ENCODE results near the gene ZFHX3.

The ZFHX3 gene

DNA sequence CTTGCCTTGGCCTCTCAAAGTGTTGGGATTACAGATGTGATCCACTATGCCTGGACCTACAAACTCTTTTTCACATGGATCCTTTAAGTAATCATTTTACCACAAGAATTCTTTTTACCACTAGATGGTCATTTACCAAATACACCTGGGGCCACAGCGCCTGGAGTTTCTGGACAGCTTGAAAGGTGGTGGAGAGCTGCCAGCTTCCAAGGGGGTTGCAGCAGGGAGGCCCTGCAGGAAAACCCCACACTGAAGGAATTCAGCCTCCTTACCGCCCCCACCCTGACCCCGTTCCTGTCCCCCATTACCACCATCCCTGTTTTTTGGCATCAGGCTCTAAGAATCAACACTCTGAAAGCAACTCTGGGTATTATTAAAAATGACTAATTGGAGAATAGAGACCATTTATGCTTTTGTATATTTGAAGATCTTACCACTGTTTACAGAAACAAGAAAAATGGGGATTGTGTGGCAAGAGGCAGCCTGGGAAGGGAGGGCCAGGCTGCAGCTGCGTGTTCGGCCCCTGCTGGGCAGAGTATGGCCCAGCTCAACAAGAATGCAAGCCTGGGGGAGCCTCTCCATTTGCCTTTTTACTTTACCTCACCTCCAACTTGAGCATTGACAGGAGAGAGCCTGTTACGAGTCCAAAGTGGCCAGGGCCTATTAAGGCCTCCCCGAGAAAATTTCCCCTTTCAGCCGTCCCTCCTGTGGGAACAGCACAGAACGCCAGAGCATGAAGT lies 209.9 kb downstream of the ZFHX3 start:
- in situ Hi-C loops (cut with MboI; ENCODE audit: low sequenced_read_pairs), result loop anchor here (25.0 kb wide), 1 partner anchor 349 kb away; no protein-coding TSS in a partner anchor

DNA sequence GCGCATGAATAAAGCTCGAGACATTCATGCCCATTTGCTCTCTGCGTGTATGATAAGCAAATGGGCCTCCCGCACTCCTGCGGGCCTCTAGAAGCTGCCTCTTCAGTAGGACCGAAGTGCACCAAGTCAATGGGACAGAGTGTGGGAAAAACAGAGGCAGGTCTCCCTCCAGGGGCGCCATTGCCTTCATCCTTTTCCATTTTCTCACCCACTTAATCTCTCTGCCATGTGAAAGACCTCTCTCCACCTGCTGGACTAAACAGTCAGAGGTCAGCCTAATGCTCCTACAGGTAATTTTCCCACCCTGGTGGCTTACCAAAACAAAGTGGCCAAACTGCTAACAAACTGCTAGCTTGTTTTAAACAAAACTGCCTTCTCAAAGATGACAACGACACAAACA lies 210.9 kb downstream of the ZFHX3 start:
- in situ Hi-C loops (cut with MboI; ENCODE audit: low sequenced_read_pairs), result loop anchor here (25.0 kb wide), 1 partner anchor 350 kb away; no protein-coding TSS in a partner anchor

DNA sequence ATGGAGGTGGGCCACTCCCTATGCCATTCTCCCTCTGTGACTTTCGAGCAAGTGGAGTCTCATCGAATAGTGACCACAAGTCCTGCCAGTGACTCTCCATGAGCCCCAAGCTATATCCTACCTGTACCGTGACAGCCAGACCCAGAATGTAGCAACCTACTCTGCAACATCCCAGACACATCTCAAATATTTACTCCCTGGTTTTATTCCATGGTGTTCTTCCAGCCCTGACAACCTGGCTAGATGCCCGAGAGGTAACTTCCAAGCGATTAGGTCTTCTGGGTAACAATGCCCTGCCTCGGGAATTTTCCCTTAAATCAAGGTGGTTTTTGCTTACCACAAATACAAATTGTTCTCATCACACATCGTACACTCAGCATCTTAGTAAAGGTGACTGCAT lies 211.7 kb downstream of the ZFHX3 start:
- in situ Hi-C loops (cut with MboI; ENCODE audit: low sequenced_read_pairs), result loop anchor here (25.0 kb wide), 1 partner anchor 351 kb away; no protein-coding TSS in a partner anchor

DNA sequence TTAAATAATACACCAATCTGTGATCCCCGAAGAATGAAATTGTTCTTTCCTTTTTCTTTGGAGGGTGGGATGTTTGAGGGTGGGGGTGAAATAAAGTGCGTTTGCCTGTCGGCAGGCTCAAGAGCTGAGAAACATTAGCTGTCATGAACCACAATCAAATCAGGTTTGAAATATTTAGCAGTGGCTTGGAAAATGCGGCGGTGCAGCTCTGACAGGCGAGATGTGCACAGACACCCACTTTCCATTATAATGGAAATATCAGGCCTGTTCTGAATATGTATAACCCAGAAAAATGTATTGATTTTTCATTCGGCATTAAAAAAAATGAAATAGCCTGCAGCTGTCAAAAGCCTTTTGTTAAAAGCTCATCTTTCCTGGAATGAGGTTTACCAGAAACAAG lies 212.8 kb downstream of the ZFHX3 start:
- in situ Hi-C loops (cut with MboI; ENCODE audit: low sequenced_read_pairs), result loop anchor here (25.0 kb wide), 1 partner anchor 352 kb away; no protein-coding TSS in a partner anchor

DNA sequence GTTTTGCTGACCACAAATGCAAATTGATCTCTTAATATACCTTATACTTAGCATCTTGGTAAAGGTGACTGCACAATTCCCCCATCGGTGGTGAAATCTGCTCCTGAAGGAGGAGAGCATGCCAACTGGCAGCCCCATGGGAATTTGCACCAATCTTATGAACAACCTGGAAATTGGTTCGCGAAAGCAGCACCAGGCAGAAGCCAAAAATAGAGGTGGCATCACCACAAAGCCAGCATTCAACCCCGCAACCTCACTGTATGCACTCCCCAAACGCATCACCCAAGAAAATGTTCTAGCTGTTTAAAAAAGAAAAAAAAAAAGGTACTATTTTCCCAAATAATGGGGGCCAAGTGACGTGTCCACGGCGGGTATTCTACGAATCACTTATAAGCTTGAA lies 213.4 kb downstream of the ZFHX3 start:
- in situ Hi-C loops (cut with MboI; ENCODE audit: low sequenced_read_pairs), result loop anchor here (25.0 kb wide), 1 partner anchor 353 kb away; no protein-coding TSS in a partner anchor

DNA sequence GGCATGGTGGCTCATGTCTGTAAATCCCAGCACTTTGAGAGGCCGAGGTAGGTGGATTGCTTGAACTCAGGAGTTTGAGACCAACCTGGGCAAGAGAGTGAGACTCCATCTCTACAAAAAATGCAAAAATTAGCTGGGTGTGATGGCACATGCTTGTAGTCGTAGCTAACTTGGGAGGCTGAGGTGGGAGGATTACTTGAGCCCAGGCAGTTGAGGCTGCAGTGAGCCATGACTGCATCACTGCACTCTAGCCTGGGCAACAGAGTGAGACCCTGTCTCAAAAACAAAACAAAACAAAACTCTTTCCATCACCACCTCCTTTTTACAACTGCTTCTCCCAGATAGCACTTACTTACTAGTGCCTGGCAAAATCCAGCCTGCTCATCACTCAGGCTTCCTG lies 214.0 kb downstream of the ZFHX3 start:
- in situ Hi-C loops (cut with MboI; ENCODE audit: low sequenced_read_pairs), result loop anchor here (25.0 kb wide), 1 partner anchor 353 kb away; no protein-coding TSS in a partner anchor

DNA sequence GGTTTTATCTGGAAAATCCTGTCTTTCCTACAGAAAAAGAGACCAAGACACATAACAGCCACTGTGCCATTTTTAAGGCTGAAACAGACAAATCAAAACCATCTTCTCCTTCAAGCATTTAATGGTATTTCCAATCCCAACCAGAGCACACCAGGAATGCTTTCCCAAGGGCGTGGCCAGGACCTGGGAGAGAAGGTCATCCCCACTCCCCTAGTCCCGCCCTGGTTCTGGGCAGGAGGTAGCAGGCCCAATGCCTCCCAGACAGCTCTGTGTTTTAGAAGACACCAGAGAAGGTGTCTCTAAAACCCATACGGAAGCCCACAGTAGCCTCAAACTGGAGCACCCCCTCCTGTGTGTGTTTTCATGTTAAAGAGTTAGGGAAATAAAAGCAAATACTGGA lies 214.4 kb downstream of the ZFHX3 start:
- in situ Hi-C loops (cut with MboI; ENCODE audit: low sequenced_read_pairs), result loop anchor here (25.0 kb wide), 1 partner anchor 354 kb away; no protein-coding TSS in a partner anchor

DNA sequence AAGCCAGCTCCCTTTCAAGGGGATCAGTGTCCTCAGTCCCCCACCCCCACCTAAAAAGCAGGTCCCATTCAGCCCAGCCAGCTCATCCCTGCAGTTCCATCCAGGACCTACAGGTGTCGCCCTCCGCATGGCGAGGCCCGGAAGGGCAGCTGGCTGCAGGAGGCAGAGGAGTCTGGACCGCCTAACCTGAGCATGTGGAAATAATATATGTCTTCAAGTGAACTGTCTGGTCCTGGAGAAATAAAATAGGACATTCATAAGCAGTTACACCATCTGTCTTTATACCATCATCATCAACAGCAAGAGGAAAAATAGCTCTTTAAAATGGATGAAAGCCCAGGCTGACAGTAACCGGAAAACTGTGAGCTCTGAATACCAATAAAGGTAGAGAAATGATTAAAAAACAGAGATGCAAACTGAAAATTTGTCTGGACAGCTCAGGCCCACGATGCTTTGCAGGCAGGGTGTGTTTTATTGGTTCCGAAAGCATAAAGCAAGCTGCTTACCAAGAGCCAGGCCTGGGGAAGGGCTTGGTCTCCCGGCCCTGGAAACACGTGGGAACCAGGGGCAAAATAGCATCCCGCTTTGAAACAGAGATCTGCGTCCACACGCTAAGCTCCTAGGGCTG lies 215.2 kb downstream of the ZFHX3 start:
- in situ Hi-C loops (cut with MboI; ENCODE audit: low sequenced_read_pairs), result loop anchor here (25.0 kb wide), 1 partner anchor 355 kb away; no protein-coding TSS in a partner anchor

DNA sequence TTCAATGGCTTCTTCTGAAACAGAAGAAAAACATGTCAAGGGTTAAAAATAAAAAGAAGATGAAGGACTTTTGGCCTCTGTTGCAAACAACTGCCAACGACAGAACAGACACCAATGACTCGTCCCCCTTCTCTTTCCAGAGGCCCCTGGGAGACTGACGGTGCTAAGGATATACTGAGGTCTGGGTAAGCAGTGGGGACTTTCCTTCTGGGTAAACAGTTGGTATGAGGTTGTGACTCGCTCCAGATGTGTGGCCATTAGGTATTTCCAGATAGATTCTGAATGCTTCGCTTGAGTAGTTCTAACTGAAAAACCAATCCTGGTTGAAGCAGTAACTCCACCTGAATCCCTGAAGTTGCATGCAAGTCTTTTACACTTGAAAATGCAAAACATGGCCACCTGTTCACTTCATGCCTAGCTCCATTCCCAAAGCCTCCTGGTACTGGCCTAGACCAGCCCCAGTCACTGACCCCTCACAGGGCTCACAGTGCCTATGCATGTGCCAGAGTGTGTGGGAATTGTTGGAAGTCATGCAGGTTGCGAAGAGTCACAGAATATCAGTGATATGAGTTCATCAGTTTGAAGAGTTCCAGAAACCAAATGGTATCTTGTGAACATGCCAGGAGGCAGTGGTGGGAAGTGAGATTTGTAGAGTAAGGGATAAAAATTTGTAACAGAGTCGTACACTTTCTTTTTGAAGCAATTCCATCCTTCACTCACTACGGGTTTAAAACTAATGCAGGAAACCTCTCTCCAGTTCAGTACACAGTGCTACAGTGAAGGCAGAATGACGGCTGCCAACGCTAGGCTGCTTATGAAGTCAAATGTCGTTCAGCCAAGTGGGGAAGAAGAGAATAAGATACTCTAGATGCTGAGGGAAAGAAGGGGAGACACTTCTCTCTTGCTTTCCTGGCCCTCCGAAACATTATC lies 217.8 kb downstream of the ZFHX3 start:
- in situ Hi-C loops (cut with MboI; ENCODE audit: low sequenced_read_pairs), result loop anchor here (25.0 kb wide), 1 partner anchor 357 kb away; no protein-coding TSS in a partner anchor

DNA sequence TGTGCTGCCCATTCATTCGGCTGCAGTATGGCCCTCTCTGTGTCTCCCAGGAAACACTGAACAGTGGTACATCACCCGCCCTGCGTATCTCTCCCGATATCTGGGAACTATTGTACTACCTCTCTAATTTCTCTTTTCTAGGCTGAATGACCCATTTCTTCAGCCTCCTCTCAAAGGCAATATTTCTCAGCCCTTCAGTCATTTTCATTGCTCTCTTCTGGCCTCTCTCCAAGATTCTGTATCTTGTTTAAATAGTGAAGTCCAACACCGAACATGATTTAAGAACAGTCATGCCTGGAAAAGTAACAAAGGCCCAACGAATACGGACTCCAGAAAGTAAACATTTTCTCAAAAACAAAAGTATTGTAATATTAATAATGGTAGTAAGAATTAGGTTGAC lies 220.1 kb downstream of the ZFHX3 start:
- in situ Hi-C loops (cut with MboI; ENCODE audit: low sequenced_read_pairs), result loop anchor here (25.0 kb wide), 1 partner anchor 359 kb away; no protein-coding TSS in a partner anchor

DNA sequence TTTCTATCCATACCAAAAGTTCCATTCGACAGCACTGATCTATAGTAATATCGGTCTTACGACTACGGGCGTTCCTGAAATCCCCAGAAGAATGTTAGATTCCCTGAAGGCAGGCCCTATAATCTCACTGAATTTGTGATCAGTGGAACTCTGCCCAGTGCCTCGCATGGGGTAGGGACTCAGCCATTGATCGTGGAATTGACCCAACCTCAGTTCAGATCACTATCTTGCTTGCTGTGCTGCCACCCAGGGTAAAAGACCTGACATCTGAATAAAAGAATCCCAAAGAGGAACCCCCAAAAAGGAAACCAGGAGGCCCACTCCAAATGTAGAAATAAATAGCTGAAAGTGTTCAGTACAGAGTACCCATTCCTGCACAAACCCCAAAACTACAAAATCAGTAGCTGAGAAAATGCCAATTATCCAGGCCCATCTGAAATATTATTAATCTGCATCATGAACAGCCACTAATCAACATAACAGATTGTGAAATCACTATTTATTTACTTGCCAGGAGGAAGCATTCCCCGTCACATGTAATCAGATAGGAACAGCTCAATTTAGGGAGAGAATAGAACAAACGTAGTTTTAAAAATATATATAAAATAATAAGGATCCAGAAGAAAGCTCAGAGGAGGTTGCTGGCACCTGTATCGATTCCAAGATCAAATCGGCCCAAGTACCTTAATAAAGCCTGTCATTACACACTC lies 221.9 kb downstream of the ZFHX3 start:
- in situ Hi-C loops (cut with MboI; ENCODE audit: low sequenced_read_pairs), result loop anchor here (25.0 kb wide), 1 partner anchor 361 kb away; no protein-coding TSS in a partner anchor

DNA sequence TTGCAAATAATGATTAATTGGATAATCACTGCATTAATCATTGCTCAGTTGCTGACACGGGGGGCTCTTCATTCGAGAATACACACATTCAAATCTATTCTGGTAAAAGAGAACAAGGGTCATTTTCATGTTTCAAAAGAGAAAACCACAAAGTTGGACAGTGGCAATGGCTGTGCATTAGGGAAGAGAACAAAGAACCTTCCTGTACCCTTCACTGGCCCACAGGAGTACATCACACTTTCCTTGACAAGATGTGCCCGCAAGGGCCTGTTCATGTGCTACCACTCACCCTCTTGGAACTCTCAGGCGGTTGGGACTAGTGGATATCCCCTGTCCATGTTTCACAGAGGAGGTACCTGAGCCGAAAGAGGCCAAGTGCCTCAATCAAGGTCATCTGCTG lies 223.2 kb downstream of the ZFHX3 start:
- in situ Hi-C loops (cut with MboI; ENCODE audit: low sequenced_read_pairs), result loop anchor here (25.0 kb wide), 1 partner anchor 363 kb away; no protein-coding TSS in a partner anchor

DNA sequence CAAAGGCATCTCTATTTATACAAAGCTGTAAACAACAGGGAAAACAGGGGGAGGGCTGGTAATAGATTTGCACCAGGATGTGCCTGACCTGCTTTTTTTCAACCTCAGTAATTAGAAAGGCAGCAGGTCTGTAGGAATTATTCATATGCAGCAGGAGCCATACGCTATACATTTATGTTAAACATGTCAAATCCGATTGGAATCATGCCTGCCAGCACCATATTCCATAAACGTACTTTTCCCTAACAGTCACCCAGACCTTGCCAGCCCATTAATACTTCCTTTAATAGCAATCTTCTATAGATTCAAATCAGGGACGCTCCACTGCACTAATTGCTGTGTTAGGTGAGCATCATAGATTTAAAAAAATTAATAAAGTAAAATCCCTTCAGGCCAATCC lies 223.9 kb downstream of the ZFHX3 start:
- in situ Hi-C loops (cut with MboI; ENCODE audit: low sequenced_read_pairs), result no loop called here

DNA sequence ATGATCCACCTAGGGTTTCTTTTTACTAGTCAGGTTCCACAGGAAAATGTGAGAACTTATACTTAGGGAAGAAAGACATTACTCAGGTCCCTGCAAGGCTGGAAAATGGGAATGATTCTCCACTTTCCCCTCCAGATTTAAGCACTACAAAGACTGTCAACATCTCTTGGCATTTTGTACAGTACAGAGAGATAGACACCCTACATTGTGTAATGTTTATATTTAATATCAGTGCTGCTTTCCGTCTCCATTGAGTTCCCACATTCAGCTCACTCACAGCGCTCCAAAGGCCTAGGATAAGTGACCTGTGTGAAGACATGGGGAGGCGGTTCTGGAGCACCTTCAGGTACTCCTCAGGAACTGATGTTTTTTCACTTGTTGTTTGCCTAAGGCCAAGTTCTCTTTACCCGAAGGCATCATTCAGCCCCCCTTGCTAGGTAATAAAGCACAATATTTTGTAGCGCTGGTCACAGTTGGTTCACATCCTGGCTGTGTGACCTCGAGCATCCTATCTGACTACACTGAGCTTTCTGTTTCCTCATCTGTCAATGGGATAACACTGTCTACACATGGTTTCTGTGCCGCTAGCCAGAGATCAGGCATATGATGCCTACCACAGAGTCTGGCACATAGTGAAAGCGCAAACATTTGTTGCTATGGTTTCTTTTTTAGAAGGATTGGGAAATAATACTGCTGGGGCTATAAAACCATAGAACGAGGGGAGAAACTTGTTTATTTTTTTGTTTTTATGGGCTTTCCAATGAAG lies 226.6 kb downstream of the ZFHX3 start:
- in situ Hi-C loops (cut with MboI; ENCODE audit: low sequenced_read_pairs), result no loop called here

DNA sequence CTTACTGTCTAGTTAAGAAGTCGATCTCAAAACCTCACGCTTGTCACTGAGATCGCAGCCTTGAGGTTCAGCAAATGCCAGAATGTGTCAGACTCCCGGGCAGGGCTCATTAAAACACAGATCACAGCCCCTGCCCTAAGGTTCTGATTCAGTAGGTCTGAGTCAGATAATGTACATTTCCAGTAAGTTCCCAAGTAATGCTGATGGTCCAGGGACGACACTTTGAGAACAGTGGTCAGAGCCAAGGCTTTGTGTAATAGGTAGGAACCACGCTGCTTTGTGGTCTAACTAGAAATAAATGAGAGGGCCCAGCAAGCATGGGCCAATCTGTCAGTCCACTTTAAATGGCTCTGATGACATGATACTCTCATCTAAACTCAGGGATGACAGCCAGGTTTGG lies 228.6 kb downstream of the ZFHX3 start:
- in situ Hi-C loops (cut with MboI; ENCODE audit: low sequenced_read_pairs), result no loop called here

DNA sequence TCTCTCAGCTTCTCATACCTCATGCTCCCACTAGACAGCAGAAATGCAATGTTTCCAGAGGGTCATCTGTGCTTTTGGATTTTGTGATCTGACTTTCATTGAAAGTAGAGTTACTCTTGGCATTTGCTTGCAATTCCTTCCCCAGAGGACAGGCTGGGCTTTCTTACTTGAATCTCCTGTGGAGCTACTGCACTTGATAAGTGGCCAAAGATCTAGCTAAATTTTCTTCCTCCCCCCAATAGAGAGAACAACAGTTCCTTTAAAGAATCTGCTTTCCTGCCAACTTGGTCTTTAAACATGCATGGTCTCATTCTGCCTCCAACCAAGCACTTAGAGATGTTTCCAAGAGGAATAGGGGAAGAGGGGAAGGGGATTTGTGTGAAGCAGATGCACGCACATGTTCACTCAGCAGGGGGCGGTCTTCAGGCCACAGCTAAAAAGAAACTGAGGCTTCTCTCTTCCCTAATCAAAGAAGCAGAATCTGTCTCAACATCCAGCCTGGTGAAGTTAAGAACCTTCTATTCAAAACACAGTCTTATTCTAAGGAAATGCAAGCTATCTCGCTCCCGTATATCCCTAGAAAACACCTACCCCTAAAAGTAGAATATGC lies 229.6 kb downstream of the ZFHX3 start:
- in situ Hi-C loops (cut with MboI; ENCODE audit: low sequenced_read_pairs), result no loop called here

DNA sequence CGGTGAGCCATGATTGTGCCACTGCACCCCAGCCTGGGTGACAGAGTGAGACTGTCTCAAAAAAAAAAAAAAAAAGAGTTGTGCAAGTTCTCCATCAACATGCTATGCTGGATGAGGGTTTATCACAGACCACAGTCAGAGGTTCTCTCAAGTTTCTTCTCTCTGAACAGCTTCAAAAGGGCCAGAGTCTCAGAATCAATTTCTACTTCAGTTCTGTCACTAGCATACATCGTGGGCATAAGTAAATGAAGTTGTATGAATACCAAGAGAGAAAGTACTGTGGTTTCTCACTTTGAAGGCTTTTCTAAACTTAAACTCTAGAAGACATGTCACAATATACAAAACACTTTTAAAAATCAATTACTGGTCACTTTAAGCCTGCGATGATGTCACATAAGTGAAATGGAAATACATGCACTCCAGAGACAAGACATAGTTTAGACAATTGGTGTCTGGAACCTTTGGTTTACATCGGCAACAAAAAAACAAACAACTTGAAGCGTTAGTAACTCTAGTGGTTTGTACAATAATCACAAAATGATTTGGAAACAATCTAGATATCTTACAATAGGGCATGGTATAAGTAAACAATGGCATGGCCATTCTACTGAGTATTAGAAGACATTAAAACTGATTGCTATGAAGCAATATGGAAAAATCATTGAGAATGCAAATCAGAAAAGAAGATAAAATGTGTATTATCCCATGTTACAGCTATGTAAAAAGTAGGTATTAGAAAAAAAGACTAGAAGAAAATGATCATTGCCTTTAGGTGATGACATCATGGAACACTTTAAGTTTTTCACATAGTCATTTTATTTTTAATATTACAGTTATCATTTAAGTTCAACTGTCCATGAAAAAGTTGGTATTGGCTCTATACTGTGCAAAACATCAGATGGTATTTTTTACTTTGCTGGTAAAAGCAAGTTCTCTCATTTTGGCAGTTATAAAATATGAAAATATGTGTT lies 232.3 kb downstream of the ZFHX3 start:
- in situ Hi-C loops (cut with MboI; ENCODE audit: low sequenced_read_pairs), result no loop called here

DNA sequence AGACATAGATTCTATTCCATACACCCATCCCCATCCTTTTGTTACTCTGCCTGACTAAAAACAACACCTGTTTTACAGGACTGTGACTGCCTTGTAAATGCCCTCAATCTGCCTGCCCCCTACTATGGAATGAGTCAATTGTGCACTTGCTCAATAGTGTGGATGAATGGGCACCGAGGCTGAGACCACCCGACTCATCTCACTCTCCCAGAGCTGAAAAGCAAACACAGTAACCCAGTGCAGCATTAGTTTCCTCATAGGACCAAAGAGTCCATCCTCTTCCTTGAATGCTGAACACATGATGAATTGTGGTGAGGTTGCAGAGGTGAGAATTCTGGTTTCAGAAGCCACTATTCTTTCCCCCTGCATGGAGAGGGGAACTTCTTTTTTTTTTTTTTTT lies 233.7 kb downstream of the ZFHX3 start:
- in situ Hi-C loops (cut with MboI; ENCODE audit: low sequenced_read_pairs), result no loop called here
